Astrocyte (in vitro differentiated cells and primary cell): ENCODE data around the gene ACTN2. TPM values are rescaled to one million over a fixed set of nuclear protein-coding genes. Genes with fewer than 3 reads are reported as not detected.

Experiments used
- DNase-seq: peaks from one replicate; pipeline ENCODE4 v3.0.0-alpha.2; 2010; ENCODE audit warnings: low read depth
- FAIRE-seq: peaks from 2 replicates; lab custom pipeline; 2011; peaks lifted over from hg19 to GRCh38; lab: Jason Lieb, UNC
- H2AFZ ChIP-seq: 2 replicates; pipeline ENCODE4 v1.6.0; 2012; ENCODE audit warnings: low read depth, low read length, inconsistent platforms
- H3K27ac ChIP-seq: 2 replicates; pipeline ENCODE4 v1.5.1; 2011; ENCODE audit warnings: low read depth, low read length, inconsistent platforms
- H3K27me3 ChIP-seq: 2 replicates; pipeline ENCODE4 v1.6.0; 2011; ENCODE audit warnings: low read length, inconsistent platforms; ENCODE audit not compliant: insufficient read depth
- H3K36me3 ChIP-seq: 2 replicates; pipeline ENCODE4 v1.5.1; 2011; ENCODE audit warnings: low read length, inconsistent platforms; ENCODE audit not compliant: insufficient read depth
- H3K4me1 ChIP-seq: 2 replicates; pipeline ENCODE4 v1.5.1; 2011; ENCODE audit warnings: low read length, inconsistent platforms; ENCODE audit not compliant: insufficient read depth
- H3K4me2 ChIP-seq: 2 replicates; pipeline ENCODE4 v1.6.0; 2012; ENCODE audit warnings: low read length, inconsistent platforms
- H3K4me3 ChIP-seq: 2 replicates; pipeline ENCODE4 v1.5.1; 2011; ENCODE audit warnings: low read depth, mild to moderate bottlenecking, low read length, inconsistent platforms; ENCODE audit not compliant: insufficient read depth
- H3K79me2 ChIP-seq: 2 replicates; pipeline ENCODE4 v1.6.0; 2012; ENCODE audit warnings: mild to moderate bottlenecking, low read length, inconsistent platforms; ENCODE audit not compliant: insufficient read depth
- H3K9ac ChIP-seq: 2 replicates; pipeline ENCODE4 v1.6.0; 2012; ENCODE audit warnings: mild to moderate bottlenecking, low read length, inconsistent platforms
- H3K9me3 ChIP-seq: 2 replicates; pipeline ENCODE4 v1.5.1; 2012; ENCODE audit warnings: low read depth, mild to moderate bottlenecking, low read length, inconsistent platforms; ENCODE audit not compliant: insufficient read depth
- H4K20me1 ChIP-seq: 2 replicates; pipeline ENCODE4 v1.6.0; 2012; ENCODE audit warnings: low read length, inconsistent platforms; ENCODE audit not compliant: insufficient read depth
- H3K27ac Mint-ChIP-seq: one replicate; pipeline ENCODE4 v1.8.0; 2021; ENCODE audit warnings: mild to moderate bottlenecking, mixed read lengths; ENCODE audit not compliant: unreplicated experiment
- H3K27me3 Mint-ChIP-seq: one replicate; pipeline ENCODE4 v1.8.0; 2021; ENCODE audit warnings: low read depth, mixed read lengths; ENCODE audit not compliant: unreplicated experiment
- H3K36me3 Mint-ChIP-seq: one replicate; pipeline ENCODE4 v1.8.0; 2021; ENCODE audit warnings: low read depth, mixed read lengths; ENCODE audit not compliant: unreplicated experiment
- H3K4me1 Mint-ChIP-seq: one replicate; pipeline ENCODE4 v1.8.0; 2021; ENCODE audit warnings: low read depth, mixed read lengths; ENCODE audit not compliant: unreplicated experiment
- H3K4me3 Mint-ChIP-seq: one replicate; pipeline ENCODE4 v1.8.0; 2021; ENCODE audit warnings: mild to moderate bottlenecking, moderate library complexity, mixed read lengths; ENCODE audit not compliant: unreplicated experiment
- H3K9me3 Mint-ChIP-seq: one replicate; pipeline ENCODE4 v1.8.0; 2021; ENCODE audit warnings: mild to moderate bottlenecking, mixed read lengths; ENCODE audit not compliant: unreplicated experiment
- EZH2 ChIP-seq: IDR thresholded peaks from 2 replicates; pipeline ENCODE4 v1.6.1; 2012; ENCODE audit warnings: mild to moderate bottlenecking, low read length, inconsistent platforms; ENCODE audit not compliant: insufficient read depth
- total RNA-seq: library from RNA; stranded (reverse); gene quantifications from 2 replicates; pipeline ENCODE4 v1.2.1, GENCODE V29; 2021
- TF ChIP-seq, protein P1 (sequence below): IDR thresholded peaks from 2 replicates; pipeline ENCODE4 v1.5.1; 2011; ENCODE audit warnings: low read depth, mild to moderate bottlenecking, inconsistent platforms, low read length, moderate library complexity; ENCODE audit not compliant: insufficient read depth

ACTN2 gene
- total RNA-seq, 1 donor from 2014 or later: 0.89 TPM

DNA sequence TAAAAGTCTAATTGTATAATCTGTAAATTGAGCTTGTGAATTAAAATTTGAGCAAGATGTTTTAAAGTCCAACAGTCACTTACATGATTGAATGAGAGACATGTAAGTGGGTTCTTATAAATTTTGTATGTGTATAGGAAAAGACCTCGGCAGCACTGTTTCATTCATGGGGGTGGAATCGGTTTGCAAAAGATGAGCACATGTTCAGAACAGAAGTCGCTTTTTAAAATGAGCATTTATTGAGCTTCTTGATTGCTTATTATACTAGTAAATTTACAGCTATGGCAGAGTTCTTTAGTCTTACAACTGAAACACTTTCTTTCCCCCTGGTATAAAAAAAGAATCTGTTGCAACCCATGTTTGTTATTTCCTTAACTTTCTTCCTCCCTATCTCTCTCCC, 33.9 kb downstream of the ACTN2 start:
- no peak for DNase-seq
- TF ChIP-seq, protein P1, sequence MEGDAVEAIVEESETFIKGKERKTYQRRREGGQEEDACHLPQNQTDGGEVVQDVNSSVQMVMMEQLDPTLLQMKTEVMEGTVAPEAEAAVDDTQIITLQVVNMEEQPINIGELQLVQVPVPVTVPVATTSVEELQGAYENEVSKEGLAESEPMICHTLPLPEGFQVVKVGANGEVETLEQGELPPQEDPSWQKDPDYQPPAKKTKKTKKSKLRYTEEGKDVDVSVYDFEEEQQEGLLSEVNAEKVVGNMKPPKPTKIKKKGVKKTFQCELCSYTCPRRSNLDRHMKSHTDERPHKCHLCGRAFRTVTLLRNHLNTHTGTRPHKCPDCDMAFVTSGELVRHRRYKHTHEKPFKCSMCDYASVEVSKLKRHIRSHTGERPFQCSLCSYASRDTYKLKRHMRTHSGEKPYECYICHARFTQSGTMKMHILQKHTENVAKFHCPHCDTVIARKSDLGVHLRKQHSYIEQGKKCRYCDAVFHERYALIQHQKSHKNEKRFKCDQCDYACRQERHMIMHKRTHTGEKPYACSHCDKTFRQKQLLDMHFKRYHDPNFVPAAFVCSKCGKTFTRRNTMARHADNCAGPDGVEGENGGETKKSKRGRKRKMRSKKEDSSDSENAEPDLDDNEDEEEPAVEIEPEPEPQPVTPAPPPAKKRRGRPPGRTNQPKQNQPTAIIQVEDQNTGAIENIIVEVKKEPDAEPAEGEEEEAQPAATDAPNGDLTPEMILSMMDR: no peak
- Histone ChIP-seq H4K20me1 (no peaks in the 10 kb centered on the region), H2AFZ (no peak overlapping the region), H3K4me1 (no peaks in the 10 kb centered on the region), H3K36me3 (no peaks in the 10 kb centered on the region), H3K4me3 (no peak overlapping the region), H3K79me2 (no peaks in the 10 kb centered on the region), H3K9ac (no peak overlapping the region), H3K9me3 (no peaks in the 10 kb centered on the region), H3K27me3 (no peaks in the 10 kb centered on the region), H3K4me2 (no peak overlapping the region), H3K27ac (no peak overlapping the region)
- Mint-ChIP-seq H3K36me3 (no peaks in the 10 kb centered on the region), H3K9me3 (no peaks in the 10 kb centered on the region), H3K27me3 (peaks cover 2% of the 10 kb centered on the region), H3K4me3 (no peak overlapping the region), H3K4me1 (no peaks in the 10 kb centered on the region), H3K27ac (no peak overlapping the region)
- FAIRE-seq: no peak

DNA sequence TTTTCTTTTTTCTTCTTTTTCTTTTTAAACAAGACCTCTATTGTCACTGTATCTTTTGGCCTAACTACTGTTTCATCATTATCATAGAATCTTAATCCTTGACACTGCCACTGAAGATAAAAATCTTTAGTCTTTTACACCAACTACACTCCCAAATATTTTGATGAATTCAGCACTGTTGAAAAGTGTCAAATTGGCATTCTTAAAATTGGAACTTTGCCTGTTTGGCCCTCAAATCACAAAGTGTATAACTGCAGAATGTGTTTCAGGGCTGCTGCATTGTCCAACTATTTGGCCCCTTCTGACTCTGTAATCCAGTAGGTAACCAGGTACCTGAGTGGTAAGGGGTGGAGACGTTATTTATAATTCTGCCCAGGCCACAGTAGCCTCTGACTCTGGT, 34.3 kb downstream of the ACTN2 start:
- no peak overlapping the region for H2AFZ ChIP-seq
- no peak overlapping the region for H3K4me3 ChIP-seq
- H3K9me3 Mint-ChIP-seq: no peaks in the 10 kb centered on the region

DNA sequence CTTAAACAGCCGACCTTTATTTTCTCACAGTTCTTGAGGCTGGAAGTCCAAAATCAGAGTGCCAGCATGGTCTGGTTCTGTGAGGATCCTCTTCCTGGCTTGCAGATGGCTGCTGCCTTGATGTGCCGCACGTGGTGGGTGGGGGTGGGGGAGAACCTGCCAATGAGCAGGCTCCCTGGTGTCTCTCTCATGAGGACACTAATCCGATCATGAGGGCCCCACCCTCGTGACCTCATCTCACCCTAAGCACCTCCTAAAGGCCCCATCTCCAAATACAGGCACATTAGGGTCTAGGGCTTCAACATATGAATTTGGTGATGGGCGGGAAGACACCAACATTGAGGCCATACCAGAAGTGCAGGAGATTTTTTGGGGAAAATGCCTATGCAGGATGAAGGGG, 37.8 kb downstream of the ACTN2 start:
- H3K27ac ChIP-seq: no peak overlapping the region
- H4K20me1 ChIP-seq: no peaks in the 10 kb centered on the region
- no peaks in the 10 kb centered on the region for H3K4me1 Mint-ChIP-seq
- H3K79me2 ChIP-seq: no peaks in the 10 kb centered on the region
- no peak overlapping the region for H3K9ac ChIP-seq
- no peak for TF ChIP-seq EZH2
- TF ChIP-seq, protein P1: no peak
- H2AFZ ChIP-seq: no peak overlapping the region
- no peak overlapping the region for H3K27ac Mint-ChIP-seq
- H3K36me3 Mint-ChIP-seq: no peaks in the 10 kb centered on the region
- no peaks in the 10 kb centered on the region for H3K9me3 Mint-ChIP-seq
- H3K27me3 Mint-ChIP-seq: peaks cover 1% of the 10 kb centered on the region
- no peak overlapping the region for H3K4me3 Mint-ChIP-seq
- H3K4me1 ChIP-seq: no peaks in the 10 kb centered on the region
- H3K36me3 ChIP-seq: no peaks in the 10 kb centered on the region
- no peaks in the 10 kb centered on the region for H3K27me3 ChIP-seq
- no peak overlapping the region for H3K4me3 ChIP-seq
- no peak overlapping the region for H3K4me2 ChIP-seq
- H3K9me3 ChIP-seq: no peaks in the 10 kb centered on the region
- FAIRE-seq (no peak), DNase-seq (no peak)

More for the DNA sequence above, 34.3 kb downstream of the ACTN2 start:
- Histone ChIP-seq H3K4me1 (no peaks in the 10 kb centered on the region), H3K9me3 (no peaks in the 10 kb centered on the region), H4K20me1 (no peaks in the 10 kb centered on the region), H3K9ac (no peak overlapping the region), H3K27ac (no peak overlapping the region), H3K36me3 (no peaks in the 10 kb centered on the region), H3K4me2 (no peak overlapping the region), H3K27me3 (no peaks in the 10 kb centered on the region), H3K79me2 (no peaks in the 10 kb centered on the region)
- H3K4me3 Mint-ChIP-seq: no peak overlapping the region
- no peak overlapping the region for H3K27ac Mint-ChIP-seq
- H3K4me1 Mint-ChIP-seq: no peaks in the 10 kb centered on the region
- DNase-seq (no peak), FAIRE-seq (no peak)
- no peak for TF ChIP-seq EZH2
- TF ChIP-seq, protein P1: no peak
- H3K27me3 Mint-ChIP-seq: peaks cover 2% of the 10 kb centered on the region
- H3K36me3 Mint-ChIP-seq: no peaks in the 10 kb centered on the region
